WTC11 (cell line): ENCODE measurements around the gene ZNF740.

ENCODE experiments used
- ATF1 ChIP-seq: sonication (generic); formaldehyde crosslinking; IDR thresholded peaks from 2 replicates; pipeline ENCODE4 v1.8.1; 2023; ENCODE audit warnings: mild to moderate bottlenecking, moderate library complexity, missing genetic modification reagents
- ATF3 ChIP-seq: sonication (generic); formaldehyde crosslinking; conservative IDR thresholded peaks from 2 replicates; pipeline ENCODE4 v1.8.1; 2022; ENCODE audit warnings: mild to moderate bottlenecking, missing genetic modification reagents
- CTCF ChIP-seq: fragments of 200-600 bp; IDR thresholded peaks from 2 replicates; pipeline ENCODE4 v1.8.0; 2022; ENCODE audit warnings: antibody characterized with exemption
- TCF7 ChIP-seq: sonication (generic); formaldehyde crosslinking; IDR thresholded peaks from 2 replicates; pipeline ENCODE4 v1.8.0; 2022; ENCODE audit warnings: mild to moderate bottlenecking, low read depth, missing genetic modification reagents, moderate library complexity
- ZNF423 ChIP-seq: fragments of 250-450 bp; sonication (Bioruptor Pico); IDR thresholded peaks from 2 replicates; pipeline ENCODE4 v2.1.2; 2022; ENCODE audit warnings: mild to moderate bottlenecking, moderate library complexity
- ZNF671 ChIP-seq: fragments of 250-450 bp; sonication (Bioruptor Pico); IDR thresholded peaks from 2 replicates; pipeline ENCODE4 v1.8.0; 2021; ENCODE audit warnings: mild to moderate bottlenecking

- TF ChIP-seq ZNF423 (CRISPR knock-in tag) (no peak), CTCF (no peak), ATF1 (CRISPR knock-in tag) (no peak), TCF7 (CRISPR knock-in tag) (no peak), ZNF671 (no peak), ATF3 (CRISPR knock-in tag) (no peak)
Measured at GRCh38 chr12:53221203-53222080, 40.9 kb downstream of the ZNF740 start.
